DMS53 treated with DMSO at 0.1 percent for 48 hours (cell line): ENCODE data around the gene PTGIR.

Experiments
- DNase-seq: peaks from one replicate; lab custom pipeline; 2025; ENCODE audit not compliant: unreplicated experiment; lab: John Stamatoyannopoulos, UW

The PTGIR gene

GRCh38 chr19:46601318-46602224 is 23.3 kb downstream of the PTGIR start, which contains the start of gene CALM3:
Gene CALM3 (plus strand): TSS chr19:46601330. CDS start chr19:46601435, 105 bp downstream.
- DNase-seq, result no peak

- peak; percentile 89 for DNase-seq
These were observed 24.2 kb downstream of the PTGIR start for GRCh38 chr19:46600384-46601317.

- DNase-seq, result no peak
These were observed 25.0 kb downstream of the PTGIR start for GRCh38 chr19:46599716-46600373.

- DNase-seq, result no peak
These were observed 26.4 kb downstream of the PTGIR start for GRCh38 chr19:46598372-46598917.

- DNase-seq, result no peak
These were observed 28.9 kb downstream of the PTGIR start for GRCh38 chr19:46596008-46596407.

- DNase-seq, result no peak
These were observed 33.0 kb downstream of the PTGIR start for GRCh38 chr19:46591870-46592269.

- no peak for DNase-seq
These were observed 33.6 kb downstream of the PTGIR start for GRCh38 chr19:46591254-46591653.

GRCh38 chr19:46587861-46588260 is 37.0 kb downstream of the PTGIR start:
- no peak for DNase-seq

- peak; percentile 49 for DNase-seq
These were observed 38.6 kb downstream of the PTGIR start for GRCh38 chr19:46586294-46586693.

GRCh38 chr19:46585539-46585938 is 39.4 kb downstream of the PTGIR start:
- no peak for DNase-seq

GRCh38 chr19:46580247-46580646 is 44.6 kb downstream of the PTGIR start:
- no peak for DNase-seq

GRCh38 chr19:46579361-46579879 is 45.5 kb downstream of the PTGIR start:
- DNase-seq, result no peak

- no peak for DNase-seq
These were observed 46.4 kb downstream of the PTGIR start for GRCh38 chr19:46578450-46578849.

GRCh38 chr19:46574533-46574932 is 50.4 kb downstream of the PTGIR start:
- no peak for DNase-seq

GRCh38 chr19:46573679-46574498 is 51.0 kb downstream of the PTGIR start:
- DNase-seq, result no peak

GRCh38 chr19:46571495-46571894 is 53.4 kb downstream of the PTGIR start:
- peak; percentile 39 for DNase-seq
